ENCODE results near the gene DCP1A.
"Not testable (repeated sequence)": the region's sequence is repeated elsewhere in the genome, so short reads cannot be mapped to it uniquely, and the experiment has no call there.

The DCP1A gene

DNA sequence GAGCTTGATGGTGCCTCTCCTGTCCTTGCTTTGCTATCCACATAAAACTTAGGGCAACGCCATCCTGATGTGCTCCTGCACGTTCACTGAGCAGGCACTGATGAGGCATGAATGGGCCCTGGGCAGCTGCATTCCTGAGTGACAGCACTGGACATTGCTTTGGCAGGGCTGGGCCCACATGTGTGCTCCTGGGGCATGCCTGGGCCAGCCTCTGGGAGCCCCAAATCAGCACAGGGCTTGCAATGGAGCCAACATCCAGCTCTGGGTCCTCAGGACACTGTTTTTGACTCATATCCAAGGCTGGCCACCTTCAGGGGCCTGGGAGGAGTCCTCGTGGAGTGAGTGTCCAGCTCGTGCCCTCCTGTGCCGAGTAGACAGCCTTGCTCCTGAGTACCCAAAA, 85.6 kb downstream of the DCP1A start:
- DNase-seq, result no peak

DNA sequence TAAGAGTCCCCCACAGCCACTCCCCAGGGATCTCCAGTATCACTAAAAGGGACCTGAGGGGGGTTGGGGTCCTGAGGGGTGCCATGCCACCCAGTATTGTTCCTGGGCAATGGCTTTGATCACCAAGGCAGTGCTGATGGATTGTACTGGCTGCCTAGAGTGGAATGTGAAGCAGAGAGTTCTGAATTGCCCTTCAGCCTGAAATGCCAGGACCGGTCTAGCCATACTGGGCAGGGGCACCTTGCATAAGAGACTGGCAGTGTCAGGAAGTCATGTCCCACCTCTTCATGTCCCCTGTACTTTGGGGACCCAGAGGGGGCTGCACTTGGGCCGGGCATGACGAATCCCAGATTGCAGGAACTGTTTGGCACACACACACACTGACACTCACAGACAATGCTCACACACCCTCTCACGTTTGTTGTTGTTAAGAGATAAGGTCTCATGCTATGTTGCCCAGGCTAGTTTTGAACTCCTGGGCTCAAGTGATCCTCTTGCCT, 87.0 kb downstream of the DCP1A start:
- no peak for DNase-seq

DNA sequence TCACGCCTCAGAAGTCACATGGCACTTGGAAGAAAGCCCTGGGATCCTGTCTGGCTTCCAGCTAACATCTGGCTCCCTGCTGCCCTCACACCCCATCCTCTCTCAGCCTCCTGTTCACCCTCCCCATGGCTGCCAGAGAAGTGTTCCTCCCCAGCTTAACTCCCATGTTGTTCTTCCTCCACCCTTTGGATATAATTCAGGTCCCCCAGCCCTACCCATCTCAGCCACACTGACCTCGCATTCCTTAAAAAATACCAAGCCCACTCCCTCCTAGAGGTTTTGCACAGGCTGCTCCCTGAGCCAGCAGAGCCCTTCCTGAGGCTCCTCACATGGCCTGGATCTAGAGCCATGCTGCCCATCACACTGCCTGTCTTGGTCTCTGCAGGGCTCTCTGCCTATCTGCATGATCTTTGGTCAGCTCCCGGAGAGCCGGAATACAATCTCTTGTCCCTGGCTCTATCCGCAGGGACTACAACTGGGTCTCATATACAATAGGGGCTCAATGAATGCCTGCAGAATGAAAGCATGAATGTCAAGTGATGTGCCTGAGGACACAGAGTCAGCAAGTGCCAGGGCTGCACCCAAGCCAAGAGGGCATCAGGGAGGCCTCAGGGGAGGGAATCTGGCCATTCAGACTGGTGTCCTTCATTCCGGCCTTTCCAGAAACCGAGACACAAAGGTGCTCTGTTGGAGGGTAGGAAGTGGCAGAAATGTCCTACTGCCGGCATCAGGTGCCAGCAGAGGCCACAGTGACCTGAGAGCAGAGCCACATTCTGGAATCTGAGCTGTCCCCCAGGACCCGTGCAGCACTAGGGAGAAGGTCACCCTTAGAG, 87.7 kb downstream of the DCP1A start:
- no peak for DNase-seq

DNA sequence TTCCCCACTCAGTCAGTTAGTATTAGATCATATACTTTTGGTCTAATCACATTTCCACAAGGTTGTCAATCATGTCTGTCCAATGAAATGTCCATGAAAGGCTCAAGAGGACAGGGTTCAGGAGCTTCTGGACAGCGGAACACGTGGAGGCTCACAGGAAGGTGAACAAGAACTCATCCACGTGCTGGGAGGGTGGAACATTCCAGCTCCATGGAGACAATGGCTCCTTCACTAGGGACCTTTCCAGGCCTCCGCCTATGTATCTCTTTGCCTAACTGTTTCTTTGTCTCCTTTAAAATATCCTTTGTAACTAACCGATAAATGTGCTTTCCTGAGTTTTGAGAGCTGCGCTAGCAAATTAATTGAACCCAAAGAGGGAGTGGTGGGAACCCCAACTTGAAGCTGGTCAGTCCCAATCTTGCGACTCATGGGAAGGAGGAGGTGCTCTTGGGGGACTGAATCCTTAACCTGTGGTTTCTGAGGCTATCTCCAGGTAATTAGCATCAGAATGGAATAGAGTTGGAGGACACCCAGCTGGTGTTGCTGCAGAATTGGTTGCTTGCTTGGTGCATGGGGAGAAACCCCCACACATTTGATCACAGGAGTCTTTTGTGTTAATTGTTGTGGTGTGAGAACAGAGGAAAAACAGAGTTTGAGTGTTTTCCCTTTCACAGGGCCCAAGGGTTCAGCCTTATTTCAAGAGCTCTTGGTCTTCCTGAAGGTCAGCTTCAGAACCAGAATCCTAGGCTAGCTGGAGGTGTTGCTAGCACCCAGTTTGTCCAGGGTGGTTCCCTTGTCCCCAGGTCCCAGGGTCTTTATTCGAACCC, 88.5 kb downstream of the DCP1A start:
- DNase-seq, result no peak

DNA sequence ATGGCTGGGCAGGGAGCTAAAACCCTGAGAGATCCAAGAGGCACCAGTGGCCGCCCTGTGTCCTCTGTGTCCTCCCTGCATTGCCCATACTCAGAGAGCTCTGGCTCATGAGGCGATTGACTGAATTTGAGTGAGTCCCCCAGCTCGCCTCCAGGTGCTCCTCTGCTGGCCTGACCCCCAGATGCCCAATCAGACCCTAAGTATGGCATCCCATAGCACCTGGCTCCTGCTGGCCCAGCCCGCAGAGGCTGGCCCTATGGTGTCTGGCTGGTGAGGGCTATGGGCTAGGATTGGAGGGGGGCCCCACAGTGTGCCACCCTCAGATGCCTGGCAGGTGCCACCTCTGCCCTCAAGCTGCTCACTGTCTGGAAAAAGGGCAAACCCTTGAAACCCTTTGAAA, 89.9 kb downstream of the DCP1A start:
- no peak for DNase-seq

DNA sequence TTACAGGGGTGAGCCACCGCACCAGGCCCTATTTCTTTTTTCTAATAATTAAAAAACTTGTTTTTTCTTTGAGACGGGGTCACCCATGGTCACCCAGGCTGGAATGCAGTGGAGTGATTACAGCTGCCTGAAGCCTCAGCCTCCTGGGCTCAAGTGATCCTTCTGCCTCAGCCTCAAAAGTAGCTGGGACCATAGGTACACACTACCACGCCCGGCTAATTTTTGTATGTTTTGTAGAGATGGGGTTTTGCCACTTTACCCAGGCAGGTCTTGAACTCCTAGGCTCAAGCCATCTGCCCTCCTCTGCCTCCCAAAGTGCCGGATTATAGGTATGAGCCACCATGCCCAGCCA, 90.7 kb downstream of the DCP1A start:
- no peak for DNase-seq

DNA sequence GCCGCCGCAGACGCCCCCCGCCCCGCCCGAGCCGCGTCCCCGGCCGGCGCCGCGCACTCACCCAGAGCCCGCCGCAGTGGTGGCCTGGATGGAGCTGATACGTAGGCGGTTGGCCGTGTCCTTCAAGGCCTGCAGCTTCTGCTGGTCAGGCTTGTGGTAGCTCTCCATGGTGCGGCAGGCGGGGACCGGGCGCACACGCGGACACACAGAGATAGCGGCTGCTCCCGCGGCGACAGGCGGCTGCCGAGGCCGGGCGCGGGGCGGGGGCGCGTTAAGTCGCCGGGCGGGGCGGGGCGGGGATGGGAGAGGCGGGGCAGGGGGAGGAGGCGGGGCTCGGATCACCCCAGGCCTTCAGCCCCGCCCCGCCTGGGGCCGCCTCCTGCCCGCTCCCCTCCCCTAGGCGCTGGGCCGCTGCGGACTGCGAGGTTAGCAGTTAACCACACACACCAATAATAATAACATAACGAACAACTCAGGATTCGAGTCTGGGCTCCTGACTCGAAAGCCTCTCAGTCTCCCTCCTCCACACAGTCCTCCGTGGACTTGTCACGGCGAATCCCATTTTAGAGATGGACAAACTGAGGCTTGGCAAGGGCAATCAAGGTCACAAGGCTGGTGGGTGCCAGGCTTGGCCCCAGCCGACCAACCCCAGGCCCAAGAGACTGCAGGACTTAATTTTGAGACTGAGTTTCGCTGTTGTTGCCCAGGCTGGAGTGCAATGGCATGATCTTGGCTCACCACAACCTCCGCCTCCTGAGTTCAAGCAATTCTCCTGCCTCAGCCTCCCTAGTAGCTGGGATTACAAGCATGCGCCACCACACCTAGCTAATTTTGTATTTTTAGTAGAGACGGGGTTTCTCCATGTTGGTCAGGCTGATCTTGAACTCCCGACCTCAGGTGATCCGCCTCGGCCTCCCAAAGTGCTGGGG, 91.3 kb downstream of the DCP1A start, which contains the start of gene TKT:
TSS of gene TKT (minus strand) at position 248 of the 929 bp plus-strand sequence. CDS start at position 168, 80 bp downstream.
- peak in 1 of 2 experiments; percentile 67 for DNase-seq

DNA sequence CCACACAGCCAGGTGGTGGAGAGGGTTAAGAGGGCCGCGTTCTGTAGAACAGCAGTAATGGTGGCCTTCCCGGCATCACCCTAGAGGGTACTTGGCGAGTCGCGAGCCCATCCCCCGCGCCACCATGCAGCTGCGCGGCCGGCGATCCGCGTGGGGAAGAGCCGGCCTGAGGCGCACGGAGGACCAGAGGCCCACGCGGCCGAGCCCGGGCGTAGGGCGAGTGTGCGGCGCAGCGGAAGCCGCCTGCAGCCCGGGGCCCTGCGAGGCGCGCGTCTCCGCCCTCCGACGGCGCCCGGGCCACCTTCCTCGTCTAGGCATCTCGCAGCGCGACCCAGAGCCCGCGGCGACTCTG, 91.9 kb downstream of the DCP1A start:
- DNase-seq, result no peak

DNA sequence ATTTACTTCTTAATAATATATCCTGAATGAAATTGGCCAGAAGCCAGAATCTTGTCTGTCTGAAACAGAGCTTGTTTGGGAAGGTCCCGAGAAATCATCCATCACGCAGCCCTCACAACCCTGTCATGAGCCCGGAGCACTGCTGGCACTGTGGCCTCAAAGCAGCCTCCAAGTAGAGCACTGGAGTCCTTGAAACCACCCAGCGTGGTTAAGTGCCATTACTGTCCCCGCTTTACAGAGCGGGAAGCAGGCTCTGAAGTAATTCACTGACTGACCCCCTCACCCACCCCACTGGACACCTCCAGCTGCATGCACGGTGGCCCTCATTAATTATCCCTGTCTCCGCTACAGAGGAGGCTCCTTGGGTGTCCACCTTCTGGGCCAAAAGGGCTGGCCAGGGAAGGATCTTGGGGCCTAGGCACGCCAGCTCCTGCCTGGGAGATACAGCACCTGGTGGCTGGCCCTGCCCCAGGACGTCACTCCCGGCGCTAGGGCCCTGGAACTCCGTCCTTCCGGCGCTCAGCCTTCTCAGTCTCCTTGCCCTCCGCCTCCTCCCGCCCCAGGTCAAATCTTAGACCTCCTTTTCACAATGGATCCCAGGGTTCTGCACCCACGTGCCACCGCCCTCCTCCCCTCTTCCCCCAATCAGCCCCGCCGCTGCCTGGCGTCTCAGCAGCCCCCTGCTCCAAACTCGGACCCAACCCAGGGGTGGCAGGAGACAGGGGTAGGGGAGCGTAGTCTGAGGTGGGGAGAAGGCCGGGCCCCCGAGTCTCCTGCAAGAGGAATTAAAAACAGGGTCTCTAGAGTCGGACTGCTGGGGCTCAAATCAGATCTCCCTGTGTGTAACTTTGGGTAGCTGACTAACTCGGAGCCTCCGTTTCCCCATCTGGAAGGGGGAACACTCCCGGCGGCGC, 92.6 kb downstream of the DCP1A start:
- DNase-seq, result peak in 1 of 2 experiments; percentile 15

DNA sequence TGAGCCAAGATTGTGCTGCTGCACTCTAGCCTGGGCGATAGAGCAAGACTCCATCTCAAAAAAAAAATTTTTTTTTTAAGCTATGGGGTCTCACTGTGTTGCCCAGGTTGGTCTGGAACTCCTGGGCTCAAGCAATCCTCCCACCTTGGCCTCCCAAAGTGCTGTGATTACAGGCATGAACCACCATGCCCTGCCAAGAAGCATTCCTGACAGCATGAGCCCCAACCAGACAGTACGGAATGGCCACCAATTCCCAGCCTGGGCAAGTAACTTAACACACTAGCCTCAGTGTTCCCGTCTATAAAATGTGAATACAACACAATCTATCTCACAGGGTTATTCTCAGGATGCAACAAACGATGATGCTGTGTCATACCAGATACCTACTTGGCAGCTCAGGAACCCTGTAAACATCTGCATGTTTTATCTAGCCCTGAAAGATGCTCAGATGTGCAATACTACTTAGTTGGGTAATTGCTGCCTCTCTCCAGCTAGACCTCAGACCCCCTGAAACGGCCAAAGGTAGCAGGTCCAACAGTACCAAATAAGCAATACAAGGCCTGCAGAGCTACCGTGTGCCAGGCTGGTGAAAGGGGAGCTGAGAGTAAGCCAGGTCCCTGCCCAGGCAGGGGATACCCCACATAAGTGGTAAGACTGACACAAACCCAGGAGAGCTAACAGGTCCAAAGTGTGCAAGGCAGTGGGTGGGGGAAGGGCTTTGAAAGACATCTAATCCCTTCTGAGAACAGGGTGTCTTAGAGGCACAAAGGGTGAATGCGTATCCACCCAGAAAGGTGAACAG, 93.4 kb downstream of the DCP1A start:
- DNase-seq, result no peak

DNA sequence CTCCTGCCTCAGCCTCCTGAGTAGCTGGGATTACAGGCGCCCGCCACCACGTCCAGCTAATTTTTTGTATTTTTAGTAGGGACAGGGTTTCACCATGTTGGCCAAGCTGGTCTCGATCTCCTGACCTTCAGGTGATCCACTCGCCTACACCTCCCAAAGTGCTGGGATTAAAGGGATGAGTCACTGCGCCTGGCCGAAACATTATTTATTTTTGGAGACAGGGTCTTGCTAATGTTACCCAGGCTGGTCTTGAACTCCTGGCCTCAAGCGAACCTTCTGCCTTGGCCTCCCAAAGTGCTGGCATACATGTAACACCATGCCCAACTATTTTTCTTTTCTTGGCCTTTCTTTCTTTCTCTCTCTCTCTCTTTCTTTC, 94.4 kb downstream of the DCP1A start:
- DNase-seq, result not testable (repeated sequence)

DNA sequence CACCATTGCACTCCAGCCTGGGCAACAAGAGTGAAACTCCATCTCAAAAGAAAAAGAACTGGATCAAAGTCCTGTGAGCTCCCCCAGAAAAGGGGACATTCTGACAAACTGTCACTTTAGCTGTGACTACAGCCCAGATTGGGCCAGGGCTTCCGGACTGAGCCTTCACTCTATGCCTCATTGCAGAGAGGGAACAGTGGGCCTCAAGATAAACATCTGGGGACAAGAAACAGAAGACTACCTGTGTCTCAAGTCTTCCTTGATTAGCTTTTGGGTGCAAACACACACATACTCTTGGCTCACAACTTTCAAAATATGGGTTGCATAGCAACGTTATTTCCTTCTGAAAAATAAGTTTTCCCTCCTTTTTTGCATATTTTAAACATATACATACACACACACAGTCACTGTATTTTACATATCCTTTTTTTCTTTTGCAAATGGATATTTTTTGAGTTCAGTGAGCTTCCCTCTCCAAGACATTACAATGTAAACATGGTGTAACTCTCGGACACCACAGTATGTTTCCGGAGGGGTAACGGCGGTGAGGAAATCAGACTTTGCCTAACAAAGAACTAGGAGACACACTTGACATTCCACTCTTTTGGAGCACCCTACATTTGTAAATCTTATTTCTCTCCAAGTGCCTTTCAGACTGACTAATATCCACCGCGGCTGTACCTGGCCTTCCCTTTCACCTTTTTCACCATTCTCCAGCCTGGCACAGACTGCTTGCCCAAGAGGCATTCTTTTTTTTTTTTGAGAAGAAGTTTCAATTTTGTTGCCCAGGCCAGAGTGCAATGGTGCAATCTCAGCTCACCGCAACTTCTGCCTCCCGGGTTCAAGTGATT, 95.0 kb downstream of the DCP1A start:
- no peak for DNase-seq

DNA sequence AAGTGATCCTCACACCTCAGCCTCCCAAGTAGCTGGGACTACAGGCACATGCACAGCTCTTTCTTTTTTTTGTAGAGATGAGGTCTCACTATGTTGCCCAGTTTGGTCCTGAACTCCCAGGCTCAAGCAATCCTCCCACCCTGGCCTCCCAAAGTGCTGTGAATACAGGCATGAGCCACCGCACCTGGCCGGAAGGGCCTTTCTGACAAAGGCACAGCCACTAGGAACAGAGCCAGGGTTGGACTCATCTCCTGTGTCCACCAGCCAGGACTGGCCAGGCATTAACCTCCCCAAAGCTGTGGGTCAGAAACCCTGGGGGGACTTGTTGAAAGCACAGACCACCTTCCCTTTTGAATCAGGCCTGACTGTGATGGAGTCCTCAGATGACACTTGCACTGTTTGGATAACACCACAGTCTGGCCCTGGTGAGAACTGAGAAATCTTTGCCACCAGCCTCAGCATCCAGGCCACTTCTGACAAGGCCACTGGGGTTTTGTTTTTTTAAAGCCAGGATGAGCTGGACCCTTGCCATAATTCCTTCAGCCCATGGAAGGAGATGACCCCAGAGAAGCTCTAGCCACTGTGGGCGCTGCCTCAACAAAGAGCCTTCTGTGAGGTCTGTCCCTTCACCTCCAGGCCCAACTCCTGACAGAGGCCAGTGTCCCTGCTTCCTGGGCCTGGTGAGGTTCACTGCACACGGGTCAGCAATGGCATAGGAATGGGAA, 96.3 kb downstream of the DCP1A start:
- DNase-seq, result no peak

DNA sequence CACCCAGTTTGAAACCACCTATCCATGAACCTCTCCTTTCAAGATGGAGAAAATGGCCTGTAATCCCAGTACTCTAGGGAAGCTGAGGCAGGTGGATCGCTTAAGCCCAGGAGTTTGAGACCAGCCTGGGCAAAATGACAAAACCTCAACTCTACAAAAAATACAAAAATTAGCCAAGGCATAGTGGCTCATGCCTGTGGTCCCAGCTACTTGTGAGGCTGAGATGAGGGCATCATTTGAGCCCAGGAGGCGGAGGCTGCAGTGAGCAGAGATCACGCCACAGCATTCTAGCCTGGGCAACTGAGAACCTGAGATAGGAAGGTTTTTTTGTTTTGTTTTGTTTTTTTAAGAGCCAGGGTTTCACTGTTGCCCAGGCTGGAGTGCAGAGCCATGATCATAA, 96.9 kb downstream of the DCP1A start:
- DNase-seq, result no peak

DNA sequence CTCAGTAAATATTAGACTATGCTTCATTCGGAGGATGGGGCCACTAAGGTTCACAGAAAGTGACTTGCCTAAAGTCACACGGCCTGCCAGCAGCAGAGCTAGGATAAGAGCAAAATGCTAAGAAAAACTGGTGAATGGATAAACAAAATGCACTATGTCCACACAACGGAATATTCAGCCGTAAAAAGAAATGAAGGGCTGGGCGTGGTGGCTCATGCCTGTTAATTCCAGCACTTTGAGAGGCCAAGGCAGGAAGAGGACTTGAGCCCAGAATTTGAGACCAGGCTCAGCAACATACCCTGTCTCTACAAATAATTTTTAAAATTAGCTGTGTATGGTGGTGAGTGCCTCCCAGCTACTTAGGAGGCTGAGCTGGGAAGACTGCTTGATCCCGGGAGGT, 99.2 kb downstream of the DCP1A start:
- DNase-seq, result no peak

DNA sequence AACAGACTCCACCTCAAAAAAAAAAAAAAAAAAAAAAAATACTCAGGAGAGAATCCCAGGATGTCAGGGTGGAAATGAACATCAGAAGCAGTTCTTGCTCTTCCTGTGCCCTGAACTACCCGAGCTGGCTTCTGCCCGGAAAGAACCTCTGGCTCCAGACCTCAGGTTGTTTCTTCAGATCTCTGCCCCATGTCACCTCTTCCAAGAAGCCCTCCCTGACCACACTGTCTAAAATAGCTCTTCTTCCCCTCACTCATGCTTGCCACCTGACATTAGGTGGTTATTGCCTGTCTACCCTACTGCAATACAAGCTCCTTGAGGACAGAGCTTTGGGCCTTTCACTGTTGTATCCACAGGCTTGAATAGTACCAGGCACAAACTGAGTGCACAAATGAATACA, 99.7 kb downstream of the DCP1A start:
- DNase-seq, result no peak

DNA sequence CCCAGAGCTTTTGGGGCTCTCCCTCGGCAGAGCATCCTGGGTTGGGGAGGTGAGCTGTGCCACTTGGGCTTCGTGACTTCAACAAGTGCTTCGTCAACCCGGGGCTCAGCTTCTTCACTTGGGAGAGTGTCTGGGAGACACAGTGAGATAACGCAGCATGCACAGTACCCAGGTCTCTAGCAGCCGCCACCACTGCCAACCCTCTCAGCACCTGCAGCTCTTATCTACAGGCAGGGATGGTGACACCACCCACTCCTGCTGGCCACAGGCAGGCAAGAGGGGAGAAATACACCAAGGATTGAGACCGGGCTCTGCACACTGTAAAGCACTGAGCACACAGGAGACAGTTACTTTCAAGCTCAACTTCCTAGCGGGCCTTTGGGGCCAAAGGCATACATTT, 103.1 kb downstream of the DCP1A start:
- DNase-seq, result no peak

DNA sequence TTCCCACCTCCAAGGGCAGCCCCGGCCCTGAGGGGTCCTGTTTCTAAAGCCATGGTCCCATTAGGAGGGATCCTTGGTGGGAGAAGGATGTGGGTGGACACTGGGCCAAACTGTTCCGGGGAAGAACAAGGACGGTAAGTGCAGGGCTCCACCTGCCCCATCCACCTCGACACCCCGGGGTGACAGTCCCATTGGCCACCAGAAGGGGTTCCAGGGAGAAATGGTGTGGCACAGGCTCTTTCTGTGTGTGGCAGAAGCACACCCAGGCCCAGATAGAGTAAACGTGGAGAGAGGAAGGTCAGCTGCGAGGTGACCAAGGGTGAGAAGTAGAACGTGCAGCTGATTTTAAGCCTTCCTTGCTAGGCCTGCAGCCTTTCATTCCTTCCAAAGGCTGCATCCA, 103.6 kb downstream of the DCP1A start:
- no peak for DNase-seq

DNA sequence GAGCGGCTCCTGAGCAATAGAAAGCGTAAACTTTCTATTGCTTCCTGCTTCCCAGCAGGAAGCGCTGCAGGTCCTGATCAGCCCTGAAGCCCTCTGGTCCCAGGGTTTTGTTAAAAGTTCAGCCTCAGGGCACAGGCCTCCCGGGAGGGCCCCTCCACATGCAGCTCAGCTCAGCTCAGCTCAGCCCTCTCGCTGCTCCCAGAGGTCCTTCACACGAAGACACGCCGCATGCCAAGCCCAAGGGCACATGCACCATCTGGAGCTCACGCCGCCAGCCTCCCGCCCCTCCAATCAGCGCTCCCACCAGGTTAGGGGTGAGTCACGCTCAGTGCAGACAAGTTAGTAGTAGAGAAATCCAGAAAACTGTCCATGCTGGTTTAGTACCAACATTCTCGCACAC, 104.2 kb downstream of the DCP1A start:
- DNase-seq, result peak in 1 of 2 experiments; percentile 24

Measured in NCI-H446 (cell line).